HG02981 (cell line): ENCODE measurements around the gene CAMTA1.

ENCODE experiments used
- ATAC-seq: cut with Tn5 transposase; IDR thresholded peaks from one replicate; pipeline ENCODE4 v1.9.1; 2021; ENCODE audit warnings: mild to moderate bottlenecking, moderate library complexity; ENCODE audit not compliant: unreplicated experiment

The CAMTA1 gene

GRCh38 chr1:7648761-7649384 lies 863.6 kb downstream of the CAMTA1 start:
- no peak for ATAC-seq

GRCh38 chr1:7650801-7651200 lies 865.5 kb downstream of the CAMTA1 start:
- ATAC-seq, result no peak

- no peak for ATAC-seq
These were observed 865.9 kb downstream of the CAMTA1 start for GRCh38 chr1:7651203-7651602.

- no peak for ATAC-seq
These were observed 866.8 kb downstream of the CAMTA1 start for GRCh38 chr1:7652061-7652460.

- no peak for ATAC-seq
These were observed 867.4 kb downstream of the CAMTA1 start for GRCh38 chr1:7652515-7653098.

GRCh38 chr1:7654725-7655124 lies 869.5 kb downstream of the CAMTA1 start:
- no peak for ATAC-seq

GRCh38 chr1:7655354-7655753 lies 870.1 kb downstream of the CAMTA1 start:
- no peak for ATAC-seq

- ATAC-seq, result no peak
These were observed 871.4 kb downstream of the CAMTA1 start for GRCh38 chr1:7656557-7657215.

GRCh38 chr1:7657287-7658016 lies 872.2 kb downstream of the CAMTA1 start:
- no peak for ATAC-seq

- no peak for ATAC-seq
These were observed 872.8 kb downstream of the CAMTA1 start for GRCh38 chr1:7658099-7658498.

- no peak for ATAC-seq
These were observed 874.3 kb downstream of the CAMTA1 start for GRCh38 chr1:7659514-7659913.

GRCh38 chr1:7663451-7664146 lies 878.3 kb downstream of the CAMTA1 start:
- ATAC-seq, result no peak

- no peak for ATAC-seq
These were observed 879.1 kb downstream of the CAMTA1 start for GRCh38 chr1:7664147-7664892.

GRCh38 chr1:7664893-7665250 lies 879.6 kb downstream of the CAMTA1 start:
- no peak for ATAC-seq

GRCh38 chr1:7666249-7666648 lies 881.0 kb downstream of the CAMTA1 start:
- no peak for ATAC-seq

GRCh38 chr1:7667159-7667558 lies 881.9 kb downstream of the CAMTA1 start:
- ATAC-seq, result no peak

GRCh38 chr1:7667625-7668218 lies 882.5 kb downstream of the CAMTA1 start:
- no peak for ATAC-seq

GRCh38 chr1:7669559-7670311 lies 884.5 kb downstream of the CAMTA1 start:
- ATAC-seq, result no peak

GRCh38 chr1:7670334-7671145 lies 885.3 kb downstream of the CAMTA1 start:
- ATAC-seq, result no peak
